Muscle of arm (tissue), 12 donors: ENCODE data around the gene FBXO2. TPM values are rescaled to one million over a fixed set of nuclear protein-coding genes. Genes with fewer than 3 reads are reported as not detected.
"Not testable (repeated sequence)": the region's sequence is repeated elsewhere in the genome, so short reads cannot be mapped to it uniquely, and the experiment has no call there.

Source experiments
- DNase-seq: peaks from one replicate; pipeline ENCODE4 v3.0.0-alpha.2; 2013
- polyA plus RNA-seq, 12 donors: library from polyadenylated mRNA; unstranded; fragments of 120-200 nt; gene quantifications; one replicate each; pipeline ENCODE4 v1.2.1, GENCODE V29; 2013; ENCODE audit not compliant: insufficient read length in 12 of 12

FBXO2 gene
- polyA plus RNA-seq, 12 donors, result 0.16 to 21.4 (median 0.52) TPM; not detected in 1

DNA sequence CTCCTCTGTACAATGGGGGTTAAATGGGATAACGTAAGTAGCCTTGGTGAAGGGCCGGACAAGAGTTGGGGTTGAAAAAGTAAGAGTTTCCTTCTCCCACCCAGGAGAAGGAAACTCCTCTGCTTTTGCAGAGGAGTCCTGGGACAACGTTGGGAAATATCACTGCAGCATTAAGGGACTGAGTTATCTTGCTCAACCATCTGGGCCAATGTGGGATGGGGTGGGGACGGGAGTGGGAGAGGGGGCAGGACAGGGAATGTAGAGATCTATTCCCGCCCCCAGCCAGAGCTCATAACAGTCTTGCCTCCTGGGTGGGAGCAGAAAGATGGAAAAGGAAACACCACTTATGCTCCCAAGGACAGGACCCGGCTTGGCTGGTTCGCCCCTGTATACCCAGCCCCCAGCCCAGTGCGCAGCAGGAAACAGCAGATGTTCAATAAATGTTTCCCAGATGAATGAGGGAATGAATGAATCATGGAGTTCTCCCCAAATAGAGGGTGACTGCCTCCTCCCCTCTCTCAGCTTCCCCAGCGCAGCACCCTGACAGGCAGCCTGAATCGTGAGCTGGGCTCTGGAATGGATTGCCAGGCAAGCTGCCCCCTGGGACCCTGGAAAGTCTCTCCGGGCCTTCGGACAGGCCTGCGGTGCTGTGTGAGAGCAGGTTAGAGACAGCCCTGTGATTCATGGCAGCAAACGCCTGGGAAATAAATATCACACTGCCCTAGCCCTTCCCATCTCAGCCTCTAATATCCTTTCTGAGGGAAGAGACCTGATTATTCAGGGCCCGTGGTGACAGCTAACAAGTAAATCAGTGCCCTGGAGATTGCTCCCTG, 24.8 kb downstream of the FBXO2 start:
- no peak for DNase-seq

DNA sequence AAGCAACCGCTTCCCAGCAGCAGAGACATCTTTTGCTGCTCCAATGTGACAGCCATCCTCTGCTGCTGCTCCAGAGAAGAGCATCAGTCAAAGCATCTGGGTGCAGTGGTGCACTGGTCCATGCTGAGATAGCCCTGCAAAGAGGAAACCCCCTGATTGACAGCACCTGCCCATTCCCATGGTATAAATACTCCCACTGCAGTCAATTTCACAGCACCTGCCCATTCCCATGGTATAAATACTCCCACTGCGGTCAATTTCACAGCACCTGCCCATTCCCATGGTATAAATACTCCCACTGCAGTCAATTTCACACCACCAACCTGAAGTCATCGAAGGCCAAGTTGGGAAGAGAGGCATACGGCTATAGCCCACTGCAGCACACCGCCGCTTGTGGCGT, 25.5 kb downstream of the FBXO2 start:
- no peak for DNase-seq

DNA sequence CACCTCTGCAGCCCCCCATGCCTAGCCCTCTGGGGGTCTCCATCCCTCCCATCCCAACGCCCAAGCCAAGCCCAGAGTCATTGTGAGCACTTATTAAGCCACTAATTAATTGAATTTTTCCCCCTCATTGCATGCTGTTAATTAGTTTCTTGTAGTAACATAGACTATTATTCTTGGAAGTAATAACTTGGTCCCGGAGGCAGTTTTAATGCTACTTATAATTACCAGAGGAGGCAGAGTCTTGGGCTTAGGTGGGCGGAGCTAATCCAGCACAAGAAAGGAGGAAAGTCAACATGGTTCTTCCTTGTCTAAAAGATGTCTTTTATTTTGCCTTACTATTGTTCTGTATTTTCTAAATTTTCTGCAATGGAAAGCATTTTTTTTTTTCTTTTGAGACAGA, 27.7 kb downstream of the FBXO2 start:
- no peak for DNase-seq

DNA sequence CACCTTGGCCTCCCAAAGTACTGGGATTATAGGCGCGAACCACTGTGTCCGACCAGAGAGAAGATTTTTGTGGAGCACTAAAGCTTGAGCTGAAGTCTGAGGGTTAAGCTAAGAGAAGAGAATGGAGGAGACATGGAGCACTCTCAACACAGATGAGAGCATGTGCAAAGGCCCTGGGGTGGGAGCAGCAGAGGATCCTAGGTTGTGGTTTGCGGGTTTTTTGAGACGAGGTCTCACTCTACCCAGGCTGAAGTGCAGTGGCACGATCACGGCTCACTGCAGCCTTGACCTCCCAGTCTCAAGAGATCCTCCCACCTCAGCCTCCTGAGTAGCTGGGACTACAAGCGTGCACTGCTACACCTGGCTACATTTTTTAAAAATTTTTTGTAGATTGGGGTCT, 30.5 kb downstream of the FBXO2 start:
- DNase-seq, result no peak

DNA sequence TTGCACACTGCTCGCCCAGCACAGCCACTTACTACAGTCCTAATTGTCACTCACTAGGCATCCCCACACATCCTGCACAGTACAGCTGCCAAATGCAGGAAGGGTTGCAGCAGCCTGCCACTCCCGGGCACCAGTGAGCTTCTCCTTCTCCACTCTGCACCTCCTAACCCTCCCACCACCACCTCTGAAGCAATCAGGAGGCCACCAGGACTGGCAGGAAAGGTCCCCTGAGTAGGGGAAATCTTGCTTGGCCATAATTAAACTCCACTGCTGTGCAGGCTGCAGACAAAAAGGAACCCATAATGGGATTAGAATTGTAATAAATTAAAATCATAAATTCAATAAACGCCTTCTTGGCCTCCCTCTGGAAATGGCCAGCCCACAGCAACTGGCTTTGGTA, 31.8 kb downstream of the FBXO2 start:
- DNase-seq, result no peak

DNA sequence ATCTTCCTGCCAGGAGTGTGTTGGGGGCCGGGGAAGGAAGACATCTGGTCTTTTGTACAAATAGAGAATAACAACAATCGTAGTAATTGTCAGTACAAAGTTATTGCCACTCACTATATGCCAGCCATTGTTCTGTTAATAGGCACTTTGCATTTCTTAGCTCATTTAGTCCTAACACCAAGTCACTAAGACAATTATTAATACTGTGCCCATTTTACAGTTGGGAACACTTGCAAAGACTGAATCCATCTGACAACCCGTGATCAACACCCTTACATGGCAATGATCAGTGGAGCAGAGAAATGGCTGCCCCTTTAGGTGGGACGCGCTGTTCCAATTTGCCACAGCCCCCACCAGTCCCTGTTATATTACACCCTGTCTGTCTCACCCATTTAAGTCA, 33.3 kb downstream of the FBXO2 start:
- DNase-seq, result no peak

DNA sequence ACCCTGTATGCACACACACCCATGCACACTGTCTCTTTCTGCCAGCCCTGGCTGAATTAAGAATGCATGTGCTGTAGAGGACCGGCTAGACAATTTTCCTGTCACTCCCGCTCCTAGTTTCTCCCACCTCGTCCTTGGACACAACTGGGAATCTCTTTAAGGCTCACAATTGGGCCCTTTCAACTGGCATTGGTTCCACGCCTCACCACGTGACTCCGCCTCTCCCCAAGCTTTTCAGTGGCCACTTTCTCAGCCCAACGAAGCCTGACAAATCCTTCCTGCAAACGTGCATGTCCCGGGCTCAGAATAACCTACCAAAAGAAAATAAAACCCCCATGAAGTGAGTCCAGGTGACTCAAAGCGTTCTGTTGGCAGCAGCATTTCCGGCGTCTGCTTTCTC, 33.8 kb downstream of the FBXO2 start:
- DNase-seq, result no peak

DNA sequence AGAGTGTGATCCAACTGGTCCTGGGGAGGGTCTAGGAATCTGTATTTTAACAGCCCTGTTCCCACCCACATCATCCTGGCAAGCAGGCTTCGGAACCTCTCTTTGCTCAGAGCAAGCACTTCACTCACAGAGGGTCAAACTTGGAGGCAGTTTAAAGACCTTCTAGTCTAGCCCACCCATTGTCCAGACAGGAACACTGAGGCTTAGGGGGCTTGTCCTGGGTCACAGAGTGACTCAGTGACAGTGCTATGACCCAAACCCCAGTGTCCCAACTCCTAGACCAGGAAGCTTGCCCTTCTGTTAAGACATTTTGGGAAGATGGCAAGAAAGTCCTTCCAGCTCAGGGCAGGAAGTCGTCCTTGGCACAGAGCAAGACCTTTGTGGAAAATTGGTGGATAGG, 36.5 kb downstream of the FBXO2 start:
- no peak for DNase-seq

DNA sequence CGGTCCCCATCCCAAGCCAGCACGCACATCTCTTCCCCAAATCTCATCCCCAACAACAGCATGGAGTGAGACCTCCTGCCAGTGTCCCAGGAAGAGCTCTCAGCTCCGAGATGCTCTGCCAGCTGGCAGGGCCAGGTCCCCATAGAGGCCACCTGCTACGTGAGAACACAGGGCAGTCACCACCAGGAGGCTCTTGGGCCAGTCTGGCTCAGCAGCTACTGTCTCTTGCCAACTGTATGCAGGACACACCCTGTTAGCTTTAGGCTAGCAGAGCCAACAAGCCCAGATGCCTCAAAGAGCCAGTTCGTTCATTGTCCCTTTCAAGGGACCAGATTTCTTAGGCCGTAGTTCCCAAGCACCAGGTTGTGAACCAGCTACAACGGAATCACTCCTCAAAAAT, 36.9 kb downstream of the FBXO2 start:
- DNase-seq, result no peak

DNA sequence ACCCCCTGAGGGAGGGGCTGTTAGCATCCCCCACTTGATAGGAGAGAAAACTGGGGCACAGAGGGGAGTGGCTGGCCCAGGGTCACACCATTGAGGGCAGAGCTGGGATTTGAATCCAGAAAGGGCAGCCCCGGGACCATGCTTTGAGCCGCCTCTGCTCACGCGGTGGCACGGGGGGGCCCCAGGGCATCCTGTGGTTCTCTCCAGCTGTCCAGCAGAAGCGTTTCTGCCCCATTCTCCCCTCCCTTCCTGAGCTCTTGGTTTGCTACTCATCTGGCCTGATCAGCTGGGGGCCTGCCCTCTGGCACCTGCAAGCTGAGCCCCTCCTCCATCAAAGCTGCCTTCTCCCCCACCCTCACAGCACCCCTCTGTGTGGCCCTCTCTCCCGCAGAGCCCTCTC, 37.5 kb downstream of the FBXO2 start:
- no peak for DNase-seq

DNA sequence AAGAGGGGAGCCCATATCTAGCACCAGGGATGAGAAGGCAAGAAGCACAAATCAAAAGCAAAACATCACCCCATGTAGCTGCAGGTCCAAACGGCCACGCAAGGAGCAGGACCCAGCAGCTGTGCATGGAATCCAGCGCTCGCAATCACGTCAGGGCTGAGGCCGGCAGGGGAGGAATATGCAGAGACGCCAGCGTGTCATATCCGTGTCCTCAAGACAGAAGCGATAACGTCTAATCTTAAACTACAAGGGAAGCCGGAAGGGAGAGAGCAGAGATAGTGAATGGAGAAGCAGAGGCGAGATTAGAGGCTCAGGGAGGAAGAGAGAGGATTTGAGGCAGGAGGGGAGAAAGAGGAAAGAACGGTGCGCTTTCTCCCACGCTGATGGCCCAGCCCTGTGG, 39.1 kb downstream of the FBXO2 start:
- DNase-seq, result no peak

DNA sequence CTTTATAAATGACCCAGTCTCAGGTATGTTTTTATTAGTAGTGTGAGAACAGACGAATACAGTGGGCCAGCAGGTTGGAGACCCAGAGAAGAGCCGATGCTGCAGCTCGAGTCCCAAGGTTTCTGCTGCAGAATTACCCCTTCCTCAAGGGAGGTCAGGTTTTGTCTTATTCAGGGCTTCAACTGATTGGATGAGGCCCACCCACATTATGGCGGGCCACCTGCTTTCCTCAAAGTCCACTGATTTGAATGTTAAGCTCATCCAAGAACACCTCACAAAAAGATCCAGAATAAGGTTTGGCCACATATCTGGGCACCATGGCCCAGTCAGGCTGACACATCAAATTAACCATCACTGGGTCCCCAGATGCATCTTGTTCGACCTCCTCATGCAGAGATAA, 40.9 kb downstream of the FBXO2 start:
- no peak for DNase-seq

DNA sequence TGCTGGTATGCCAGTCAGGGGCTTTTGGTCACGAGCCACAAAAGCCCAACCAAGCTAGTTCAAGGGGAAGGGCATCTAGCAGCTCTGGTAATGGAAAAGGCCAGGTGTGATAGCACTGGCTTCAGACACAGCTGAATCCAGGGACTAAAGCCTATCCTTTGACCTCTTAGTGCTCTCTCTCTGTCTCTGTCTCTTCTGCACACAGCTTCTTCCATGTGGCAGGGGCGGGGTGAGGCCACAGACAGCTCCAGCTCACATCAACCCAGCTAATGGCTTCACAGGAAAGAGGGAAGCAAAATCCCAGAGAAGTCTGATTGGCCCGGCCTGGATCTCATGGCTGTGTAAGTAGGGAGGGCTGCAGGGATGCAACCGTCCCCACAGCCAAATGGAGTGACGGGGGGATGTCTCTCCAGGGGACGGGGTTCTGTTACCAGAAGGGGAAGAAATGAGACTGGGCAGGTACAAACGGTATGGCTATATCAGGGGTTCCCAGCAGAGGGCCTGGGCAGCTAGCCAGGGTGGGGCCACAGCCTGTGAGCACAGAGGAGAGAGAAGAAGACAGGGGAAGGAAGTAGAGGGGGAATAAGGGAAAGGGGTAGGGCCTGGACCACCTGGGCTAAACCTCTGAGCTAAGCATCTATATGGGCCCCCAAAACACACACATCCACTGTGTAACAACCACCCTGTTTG, 42.4 kb downstream of the FBXO2 start:
- DNase-seq, result no peak

DNA sequence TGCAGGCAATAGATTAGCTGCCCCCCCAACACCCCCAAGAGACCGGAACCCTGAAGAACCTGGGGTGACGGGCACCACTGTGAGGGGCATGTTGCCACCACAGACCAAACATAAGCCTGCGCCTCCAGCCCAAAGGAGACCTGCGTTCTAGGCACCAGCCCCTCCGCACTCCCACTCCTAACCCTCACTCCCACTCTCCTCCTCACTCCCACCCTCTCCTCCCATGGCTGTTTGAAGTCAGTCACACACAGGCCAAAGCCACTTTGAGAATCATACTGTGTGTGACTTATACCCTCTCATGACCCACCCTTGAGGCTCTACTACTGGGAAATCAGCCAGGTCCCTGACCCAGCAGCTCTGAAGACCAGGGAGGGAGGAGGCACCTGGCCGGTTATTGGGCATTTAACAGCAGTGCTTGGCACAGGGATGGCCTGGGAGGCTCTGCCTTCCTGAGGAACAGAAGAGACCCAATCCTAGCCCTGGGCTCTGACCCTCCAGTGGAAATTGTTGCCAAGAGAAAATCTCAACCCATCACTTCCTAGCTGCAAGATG, 43.5 kb downstream of the FBXO2 start:
- no peak for DNase-seq

DNA sequence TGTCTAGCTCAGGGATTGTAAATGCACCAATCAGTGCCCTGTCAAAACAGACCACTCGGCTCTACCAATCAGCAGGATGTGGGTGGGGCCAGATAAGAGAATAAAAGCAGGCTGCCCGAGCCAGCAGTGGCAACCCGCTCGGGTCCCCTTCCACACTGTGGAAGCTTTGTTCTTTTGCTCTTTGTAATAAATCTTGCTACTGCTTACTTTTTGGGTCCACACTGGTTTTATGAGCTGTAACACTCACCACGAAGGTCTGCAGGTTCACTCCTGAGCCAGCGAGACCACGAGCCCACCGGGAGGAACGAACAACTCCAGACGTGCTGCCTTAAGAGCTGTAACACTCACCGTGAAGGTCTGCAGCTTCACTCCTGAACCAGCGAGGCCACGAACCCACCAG, 44.9 kb downstream of the FBXO2 start:
- not testable (repeated sequence) for DNase-seq

DNA sequence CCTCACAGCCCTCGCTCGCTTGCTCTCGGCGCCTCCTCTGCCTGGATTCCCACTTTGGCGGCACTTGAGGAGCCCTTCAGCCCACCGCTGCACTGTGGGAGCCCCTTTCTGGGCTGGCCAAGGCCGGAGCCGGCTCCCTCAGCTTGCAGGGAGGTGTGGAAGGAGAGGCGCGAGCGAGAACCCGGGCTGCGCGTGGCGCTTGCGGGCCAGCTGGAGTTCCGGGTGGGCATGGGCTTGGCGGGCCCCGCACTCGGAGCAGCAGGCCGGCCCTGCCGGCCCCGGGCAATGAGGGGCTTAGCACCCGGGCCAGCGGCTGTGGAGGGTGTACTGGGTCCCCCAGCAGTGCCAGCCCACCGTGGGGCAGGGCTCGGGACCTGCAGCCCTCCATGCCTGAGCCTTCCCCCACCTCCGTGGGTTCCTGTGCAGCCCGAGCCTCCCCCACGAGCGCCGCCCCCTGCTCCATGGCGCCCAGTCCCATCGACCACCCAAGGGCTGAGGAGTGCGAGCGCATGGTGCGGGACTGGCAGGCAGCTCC, 45.6 kb downstream of the FBXO2 start:
- DNase-seq, result not testable (repeated sequence)

DNA sequence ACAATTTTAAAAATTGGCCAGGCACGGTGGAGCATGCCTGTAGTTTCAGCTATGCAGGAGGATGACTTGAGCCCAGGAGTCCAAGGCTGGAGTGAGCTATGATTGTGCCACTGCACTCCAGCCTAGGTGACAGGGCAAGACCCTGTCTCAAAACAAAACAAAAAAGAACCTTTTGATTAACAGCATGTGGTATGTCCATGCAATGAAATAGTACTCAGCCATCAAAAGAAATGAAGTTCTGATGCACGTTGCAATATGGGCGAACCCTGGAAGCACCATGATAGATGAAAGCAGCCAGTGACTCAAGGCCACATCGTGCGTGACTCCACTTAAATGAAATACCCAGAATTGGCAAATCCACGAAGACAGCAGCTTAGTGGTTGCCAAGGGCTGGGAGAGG, 47.5 kb downstream of the FBXO2 start:
- no peak for DNase-seq

DNA sequence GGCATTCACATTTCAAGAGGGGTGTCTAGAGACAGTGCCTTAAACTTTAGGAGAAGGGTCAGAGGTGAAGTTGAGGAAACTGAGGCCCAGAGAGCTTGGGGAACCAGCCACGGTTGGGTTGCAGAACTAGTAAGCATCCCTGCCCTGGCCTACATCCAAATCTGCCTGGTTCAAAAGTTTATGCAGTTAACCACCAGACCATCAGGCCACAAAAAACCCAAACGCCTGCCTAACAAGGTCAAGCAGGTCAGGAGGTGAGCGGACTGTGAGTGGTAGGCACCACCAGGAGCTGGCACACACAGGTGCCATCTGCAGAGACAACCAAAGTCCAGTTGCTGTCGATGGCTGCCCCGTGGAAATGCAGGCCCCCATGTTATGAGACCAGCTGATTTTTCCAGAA, 51.2 kb downstream of the FBXO2 start:
- no peak for DNase-seq

DNA sequence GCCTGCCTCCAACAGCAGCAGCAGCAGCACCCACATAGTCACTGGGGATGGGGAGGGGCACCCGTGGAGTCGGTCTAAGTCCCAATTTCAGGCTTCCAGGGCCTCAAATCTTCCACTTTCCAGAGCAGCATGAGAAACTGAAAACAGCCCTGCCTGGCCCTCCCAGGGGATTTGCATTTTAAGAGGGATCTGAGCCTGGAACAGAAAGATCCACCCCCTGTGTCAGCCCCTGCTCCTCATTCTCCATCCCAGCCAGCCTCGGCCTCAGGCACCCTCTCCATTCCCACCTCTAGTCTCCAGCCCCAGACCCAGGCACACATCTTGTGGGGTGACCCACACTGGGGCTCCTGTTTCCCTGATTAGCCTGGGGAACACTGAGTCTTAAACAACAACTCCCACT, 51.8 kb downstream of the FBXO2 start:
- DNase-seq, result no peak

DNA sequence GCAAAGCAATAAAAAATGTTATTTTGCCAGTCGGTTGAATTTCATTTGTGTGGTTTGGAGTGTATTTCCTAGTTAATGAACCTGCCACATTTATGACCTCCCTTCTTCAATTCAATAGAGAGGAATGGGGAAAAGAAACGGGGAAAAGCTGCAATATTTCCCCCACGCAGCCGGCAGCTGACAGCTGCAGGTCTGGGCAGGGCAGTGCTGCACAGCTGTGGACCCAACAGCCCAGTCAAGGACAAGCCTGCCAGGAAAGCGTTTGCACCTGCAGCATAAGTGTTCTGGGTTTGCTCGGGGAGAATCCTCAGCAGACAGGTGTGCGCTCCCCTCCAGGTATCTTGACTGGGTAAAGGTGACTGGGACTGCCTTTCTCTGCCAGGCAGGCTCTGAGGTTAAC, 53.4 kb downstream of the FBXO2 start:
- no peak for DNase-seq

DNA sequence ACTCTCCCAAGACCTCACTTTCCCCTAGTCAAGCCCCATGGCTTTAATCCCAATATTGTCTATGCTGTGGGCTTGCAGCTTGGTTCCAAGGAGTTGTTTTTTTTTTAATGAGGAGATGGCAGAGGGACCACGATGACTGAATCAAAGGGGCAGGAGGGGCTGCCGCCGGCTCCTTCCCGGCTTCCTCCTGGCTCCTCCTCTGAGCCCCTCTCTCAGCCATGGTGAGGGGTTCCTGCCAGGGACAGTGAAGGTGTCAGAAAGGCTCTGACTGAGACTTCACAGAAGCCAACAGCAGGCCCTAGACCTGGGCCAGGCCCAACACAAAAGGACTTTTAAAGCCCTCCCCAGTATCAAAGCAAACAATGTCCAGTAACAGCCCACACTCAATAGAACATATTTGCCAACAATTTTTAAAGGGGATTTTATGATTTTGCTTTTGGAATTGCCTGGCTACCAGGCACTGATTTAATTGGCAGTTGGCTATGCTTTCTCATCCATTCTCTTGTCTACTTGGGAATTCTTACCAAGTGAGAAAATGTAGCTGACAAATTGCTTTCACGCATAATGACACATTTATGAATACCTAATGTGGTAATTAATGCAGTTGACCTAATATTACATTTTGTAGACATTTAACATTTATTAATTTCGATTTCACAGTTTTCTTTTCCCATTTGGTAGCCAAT, 54.2 kb downstream of the FBXO2 start:
- no peak for DNase-seq

DNA sequence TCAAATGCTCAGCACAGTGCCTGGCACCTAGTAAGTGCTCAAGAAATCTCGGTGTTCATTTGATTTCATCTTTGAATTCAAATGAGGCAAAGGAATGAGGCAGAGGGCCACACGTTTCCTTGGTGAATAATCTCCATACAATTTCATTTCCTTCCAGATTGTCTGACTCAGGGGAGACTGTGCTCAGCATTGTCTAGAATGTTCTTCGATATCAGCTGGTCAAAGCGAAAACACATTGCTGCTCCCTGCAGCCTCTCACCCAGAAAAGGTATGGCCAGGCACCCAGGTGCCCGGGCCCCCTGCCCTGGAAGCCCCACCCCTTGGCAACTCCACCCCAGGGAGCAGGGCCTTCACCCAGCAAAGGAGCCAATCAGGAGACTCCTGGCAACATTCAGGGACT, 55.8 kb downstream of the FBXO2 start:
- DNase-seq, result no peak
